H9 (cell line): Measurements from ENCODE around the gene SPC24. TPM values are rescaled to one million over a fixed set of nuclear protein-coding genes. Genes with fewer than 3 reads are reported as not detected.
A peak's percentile ranks its signal among the peaks of the same experiment; 100 is the strongest.

ENCODE experiments used
- DNase-seq: peaks from one replicate; pipeline ENCODE4 v3.0.0-alpha.2; 2017
- H2AFZ ChIP-seq: one replicate; pipeline ENCODE4 v1.6.1; 2013; ENCODE audit warnings: mild to moderate bottlenecking, low read length, control low read depth, moderate library complexity
- H2AK5ac ChIP-seq: 2 replicates; pipeline ENCODE4 v1.6.1; 2013; ENCODE audit warnings: low read length, control low read depth, mixed read lengths; ENCODE audit not compliant: insufficient read length
- H2BK120ac ChIP-seq: one replicate; pipeline ENCODE4 v1.6.1; 2013; ENCODE audit warnings: low read depth, mild to moderate bottlenecking, low read length, control low read depth, inconsistent platforms; ENCODE audit not compliant: poor library complexity, severe bottlenecking
- H2BK12ac ChIP-seq: 2 replicates; pipeline ENCODE4 v1.6.1; 2013; ENCODE audit warnings: low read length, control low read depth, mixed read lengths, low read depth; ENCODE audit not compliant: insufficient read length
- H2BK15ac ChIP-seq: 2 replicates; pipeline ENCODE4 v1.6.1; 2013; ENCODE audit warnings: low read depth, low read length, control low read depth
- H2BK20ac ChIP-seq: one replicate; pipeline ENCODE4 v1.6.1; 2013; ENCODE audit warnings: low read depth, mild to moderate bottlenecking, low read length, control low read depth, inconsistent platforms; ENCODE audit not compliant: poor library complexity, severe bottlenecking
- H2BK5ac ChIP-seq: 2 replicates; pipeline ENCODE4 v1.6.1; 2013; ENCODE audit warnings: low read length, control low read depth, mixed read lengths; ENCODE audit not compliant: insufficient read length
- H3K14ac ChIP-seq: 2 replicates; pipeline ENCODE4 v1.6.1; 2013; ENCODE audit warnings: low read length, control low read depth; ENCODE audit not compliant: insufficient read depth
- H3K18ac ChIP-seq: 2 replicates; pipeline ENCODE4 v1.6.1; 2013; ENCODE audit warnings: low read depth, mild to moderate bottlenecking, mixed read lengths, low read length, control low read depth; ENCODE audit not compliant: insufficient read length
- H3K23ac ChIP-seq: 2 replicates; pipeline ENCODE4 v1.6.1; 2013; ENCODE audit warnings: low read length, control low read depth, mixed read lengths, low read depth; ENCODE audit not compliant: insufficient read length
- H3K23me2 ChIP-seq: 2 replicates; pipeline ENCODE4 v1.6.1; 2013; ENCODE audit warnings: low read depth, mild to moderate bottlenecking, mixed read lengths, low read length, control low read depth; ENCODE audit not compliant: insufficient read length, poor library complexity, severe bottlenecking
- H3K27ac ChIP-seq: 2 replicates; pipeline ENCODE4 v1.5.1; 2013; ENCODE audit warnings: low read length, control low read depth, mixed read lengths, low read depth; ENCODE audit not compliant: insufficient read length
- H3K27me3 ChIP-seq: 2 replicates; pipeline ENCODE4 v1.6.1; 2013; ENCODE audit warnings: low read length, control low read depth, inconsistent platforms; ENCODE audit not compliant: insufficient read depth
- H3K4ac ChIP-seq: 2 replicates; pipeline ENCODE4 v1.6.1; 2013; ENCODE audit warnings: low read depth, mild to moderate bottlenecking, control low read depth, inconsistent platforms, low read length, moderate library complexity
- H3K4me1 ChIP-seq: 2 replicates; pipeline ENCODE4 v1.6.1; 2013; ENCODE audit warnings: low read length, control low read depth, inconsistent platforms; ENCODE audit not compliant: insufficient read depth
- H3K4me2 ChIP-seq: 2 replicates; pipeline ENCODE4 v1.6.1; 2013; ENCODE audit warnings: low read length, control low read depth, mixed read lengths; ENCODE audit not compliant: insufficient read length, insufficient read depth
- H3K56ac ChIP-seq: 2 replicates; pipeline ENCODE4 v1.6.1; 2013; ENCODE audit warnings: low read depth, mild to moderate bottlenecking, mixed read lengths, low read length, control low read depth; ENCODE audit not compliant: insufficient read length
- H3K79me1 ChIP-seq: 2 replicates; pipeline ENCODE4 v1.6.1; 2013; ENCODE audit warnings: low read depth, mild to moderate bottlenecking, moderate library complexity, low read length, control low read depth, inconsistent platforms; ENCODE audit not compliant: insufficient read depth, poor library complexity, severe bottlenecking
- H3K79me2 ChIP-seq: 2 replicates; pipeline ENCODE4 v1.6.1; 2013; ENCODE audit warnings: low read length, control low read depth, inconsistent platforms; ENCODE audit not compliant: insufficient read depth
- H3K9ac ChIP-seq: 2 replicates; pipeline ENCODE4 v1.6.1; 2013; ENCODE audit warnings: low read length, control low read depth, mixed read lengths; ENCODE audit not compliant: insufficient read length; ENCODE audit errors: extremely low read depth
- H3K9me3 ChIP-seq: one replicate; pipeline ENCODE4 v1.6.1; 2013; ENCODE audit warnings: low read depth, low read length, inconsistent platforms; ENCODE audit not compliant: control insufficient read depth
- H3T11ph ChIP-seq: one replicate; pipeline ENCODE4 v1.6.1; 2013; ENCODE audit warnings: mild to moderate bottlenecking, low read length, control low read depth, inconsistent platforms
- H4K20me1 ChIP-seq: one replicate; pipeline ENCODE4 v1.6.1; 2013; ENCODE audit not compliant: control insufficient read depth, insufficient read length, insufficient read depth
- H4K5ac ChIP-seq: 2 replicates; pipeline ENCODE4 v1.6.1; 2013; ENCODE audit warnings: low read depth, mild to moderate bottlenecking, mixed read lengths, low read length, control low read depth; ENCODE audit not compliant: insufficient read length
- H4K8ac ChIP-seq: replicated peaks from 2 replicates; pipeline ENCODE4 v1.6.1; 2013; ENCODE audit warnings: low read length, control low read depth, mixed read lengths, low read depth; ENCODE audit not compliant: insufficient read length
- H4K91ac ChIP-seq: 2 replicates; pipeline ENCODE4 v1.6.1; 2013; ENCODE audit warnings: low read depth, mild to moderate bottlenecking, moderate library complexity, mixed read lengths, low read length, control low read depth; ENCODE audit not compliant: insufficient read length
- H3K27ac Mint-ChIP-seq, 3 experiments: 2 replicates in 2 of 3; 3 replicates in 1 of 3; pipeline ENCODE4 v1.8.0; 2020 to 2021; ENCODE audit warnings: mixed read lengths in 3 of 3, mild to moderate bottlenecking in 1 of 3, moderate library complexity in 1 of 3
- H3K27me3 Mint-ChIP-seq: 2 replicates; pipeline ENCODE4 v1.8.0; 2021; ENCODE audit warnings: low read depth, mild to moderate bottlenecking, moderate library complexity, mixed read lengths
- H3K36me3 Mint-ChIP-seq, 3 experiments: 2 replicates in 2 of 3; 3 replicates in 1 of 3; pipeline ENCODE4 v1.8.0; 2020 to 2021; ENCODE audit warnings: low read depth in 3 of 3, mixed read lengths in 3 of 3; ENCODE audit not compliant: insufficient read depth in 1 of 3
- H3K4me1 Mint-ChIP-seq, 2 experiments: 2 replicates each; pipeline ENCODE4 v1.8.0; 2020; ENCODE audit warnings: mixed read lengths in 2 of 2
- H3K4me3 Mint-ChIP-seq, 2 experiments: 2 replicates in 1 of 2; 3 replicates in 1 of 2; pipeline ENCODE4 v1.8.0; 2020 to 2021; ENCODE audit warnings: mild to moderate bottlenecking in 2 of 2, mixed read lengths in 2 of 2, moderate library complexity in 1 of 2
- H3K9me3 Mint-ChIP-seq, 2 experiments: 2 replicates in 1 of 2; 3 replicates in 1 of 2; pipeline ENCODE4 v1.8.0; 2020; ENCODE audit warnings: mild to moderate bottlenecking in 2 of 2, mixed read lengths in 2 of 2, moderate library complexity in 1 of 2
- WGBS: extraction: QIAGEN DNeasy Blood & Tissue Kit; methylation state at CpG from one replicate; pipeline ENCODE4 v1.1.7; 2013; ENCODE audit warnings: missing lambda C conversion rate, low lambda C conversion rate, mixed read lengths; ENCODE audit not compliant: insufficient read length; ENCODE audit errors: extremely low coverage; 5-methylcytosine and 5-hydroxymethylcytosine counted together
- total RNA-seq: library from RNA; stranded (reverse); gene quantifications from 2 replicates; pipeline ENCODE4 v1.2.1, GENCODE V29; 2021
- TF ChIP-seq, protein P1 (sequence below): fragments of 200-600 bp; sonication (generic); conservative IDR thresholded peaks from 3 replicates; pipeline ENCODE4 v1.8.0; 2021; ENCODE audit warnings: antibody characterized with exemption, mild to moderate bottlenecking

The SPC24 gene
- total RNA-seq, 1 experiment from 2014 or later: 51.5 TPM

DNA sequence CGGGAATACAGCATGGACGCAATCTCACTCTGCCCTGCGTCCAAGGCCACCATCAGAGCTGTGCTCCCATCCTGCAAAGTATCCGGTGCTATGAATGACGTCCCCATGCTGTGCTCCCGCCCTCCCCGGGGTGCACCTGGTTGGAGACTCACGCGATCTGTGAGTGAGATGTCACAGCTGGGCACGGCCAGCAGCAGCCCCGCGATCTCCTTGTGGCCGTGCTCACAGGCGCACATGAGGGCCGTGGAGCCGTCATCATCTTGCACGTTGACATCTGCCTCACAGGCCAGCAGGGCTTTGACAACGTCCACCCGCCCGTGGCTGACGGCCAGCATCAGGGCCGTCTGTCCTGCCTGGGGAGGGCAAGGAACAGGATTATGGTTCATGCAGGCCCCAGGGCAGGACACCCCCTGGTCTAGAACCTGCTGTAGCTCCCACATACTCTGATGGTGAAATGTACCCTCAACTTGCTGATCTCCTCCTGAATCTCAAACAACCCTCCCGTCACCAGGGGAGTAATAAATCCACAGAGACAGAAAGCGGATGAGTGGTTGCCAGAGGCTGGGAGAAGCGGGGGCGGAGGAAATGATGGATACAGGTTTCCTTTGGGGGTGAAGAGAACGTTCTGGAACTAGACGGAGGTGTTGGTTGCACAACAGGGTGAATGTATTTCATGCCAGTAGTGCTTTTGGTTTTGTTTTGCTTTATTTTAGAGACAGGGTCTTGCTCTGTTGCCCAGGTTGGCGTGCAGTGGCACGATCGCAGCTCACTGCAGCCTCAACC, 14.5 kb upstream of the SPC24 start:
- Histone ChIP-seq H3K79me1 (no peaks in the 10 kb centered on the region), H3K9me3 (no peaks in the 10 kb centered on the region), H2BK12ac (no peak overlapping the region), H3T11ph (no peak overlapping the region), H3K4me2 (no peak overlapping the region), H2AFZ (no peak overlapping the region), H4K91ac (no peak overlapping the region), H4K5ac (no peak overlapping the region), H3K18ac (no peak overlapping the region), H3K27ac (no peak overlapping the region), H3K4me1 (no peaks in the 10 kb centered on the region), H2BK5ac (no peak overlapping the region), H2BK20ac (no peak overlapping the region), H2BK120ac (no peak overlapping the region), H2BK15ac (no peak overlapping the region), H3K4ac (no peak overlapping the region), H3K27me3 (no peaks in the 10 kb centered on the region), H3K14ac (no peak overlapping the region; the same call in 1 of the 2 replicates), H3K56ac (no peak overlapping the region), H4K20me1 (no peaks in the 10 kb centered on the region), H3K23ac (no peak overlapping the region), H2AK5ac (no peak overlapping the region), H3K23me2 (no peaks in the 10 kb centered on the region), H4K8ac (no peak overlapping the region), H3K79me2 (no peaks in the 10 kb centered on the region), H3K9ac (no peak overlapping the region)
- Mint-ChIP-seq H3K36me3 (peaks cover 17 to 61% (median 58%) of the 10 kb centered on the region in 3 experiments), H3K4me3 (no peak overlapping the region; a peak in 1 of 5 replicates), H3K27me3 (no peaks in the 10 kb centered on the region), H3K27ac (peak overlapping the region in 1 of 3 experiments; percentile 85; a peak in 1 of 7 replicates), H3K4me1 (no peaks in the 10 kb centered on the region), H3K9me3 (no peaks in the 10 kb centered on the region)
- no CpG with 5 or more reads among the region's 31 CpGs for WGBS
- no peak for DNase-seq
- TF ChIP-seq, protein P1, sequence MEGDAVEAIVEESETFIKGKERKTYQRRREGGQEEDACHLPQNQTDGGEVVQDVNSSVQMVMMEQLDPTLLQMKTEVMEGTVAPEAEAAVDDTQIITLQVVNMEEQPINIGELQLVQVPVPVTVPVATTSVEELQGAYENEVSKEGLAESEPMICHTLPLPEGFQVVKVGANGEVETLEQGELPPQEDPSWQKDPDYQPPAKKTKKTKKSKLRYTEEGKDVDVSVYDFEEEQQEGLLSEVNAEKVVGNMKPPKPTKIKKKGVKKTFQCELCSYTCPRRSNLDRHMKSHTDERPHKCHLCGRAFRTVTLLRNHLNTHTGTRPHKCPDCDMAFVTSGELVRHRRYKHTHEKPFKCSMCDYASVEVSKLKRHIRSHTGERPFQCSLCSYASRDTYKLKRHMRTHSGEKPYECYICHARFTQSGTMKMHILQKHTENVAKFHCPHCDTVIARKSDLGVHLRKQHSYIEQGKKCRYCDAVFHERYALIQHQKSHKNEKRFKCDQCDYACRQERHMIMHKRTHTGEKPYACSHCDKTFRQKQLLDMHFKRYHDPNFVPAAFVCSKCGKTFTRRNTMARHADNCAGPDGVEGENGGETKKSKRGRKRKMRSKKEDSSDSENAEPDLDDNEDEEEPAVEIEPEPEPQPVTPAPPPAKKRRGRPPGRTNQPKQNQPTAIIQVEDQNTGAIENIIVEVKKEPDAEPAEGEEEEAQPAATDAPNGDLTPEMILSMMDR: no peak
